HG02798 (cell line): ENCODE measurements around the gene BTBD9.
"Not testable (repeated sequence)": the region's sequence is repeated elsewhere in the genome, so short reads cannot be mapped to it uniquely, and the experiment has no call there.

Experiments
- ATAC-seq: cut with Tn5 transposase; IDR thresholded peaks from one replicate; pipeline ENCODE4 v1.9.1; 2021; ENCODE audit warnings: mild to moderate bottlenecking; ENCODE audit not compliant: unreplicated experiment, poor library complexity

Gene BTBD9

DNA sequence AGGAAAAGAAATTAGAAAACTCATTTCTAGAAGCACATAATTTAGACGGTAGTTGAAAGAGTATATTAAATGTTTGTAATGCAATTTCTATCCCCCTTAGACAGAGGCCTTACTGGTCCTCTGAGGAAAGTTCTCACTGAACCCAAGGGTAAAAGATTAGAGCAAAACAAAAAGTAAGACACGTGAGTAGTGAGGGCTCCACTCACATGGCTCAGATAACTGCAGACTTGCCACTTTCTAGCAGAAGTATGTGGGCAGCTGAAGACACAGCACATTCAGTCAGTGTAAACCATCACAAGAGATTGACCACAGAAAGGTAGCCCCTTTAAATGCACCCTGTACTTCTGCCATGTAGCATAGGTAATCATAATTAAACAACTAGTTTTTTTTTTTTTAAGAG lies 193.8 kb downstream of the BTBD9 start:
- no peak for ATAC-seq

DNA sequence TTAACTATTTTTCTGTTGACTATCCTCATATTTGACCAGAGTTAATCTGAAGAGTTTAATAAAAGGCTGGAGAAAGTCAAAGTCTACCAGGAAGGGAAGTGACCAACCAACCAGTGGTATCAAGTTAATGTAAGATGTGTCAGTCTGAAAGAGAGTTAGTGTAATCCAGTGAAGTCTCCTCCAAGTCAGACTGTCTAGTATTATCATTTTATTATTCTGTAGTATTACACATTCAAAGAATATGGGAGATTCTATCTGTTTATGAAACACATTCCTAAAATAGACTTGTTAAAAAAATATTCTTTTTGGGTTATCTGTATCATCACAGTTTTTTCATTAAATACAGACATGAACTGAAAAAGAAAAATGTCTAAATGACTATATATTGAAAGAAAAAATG lies 194.4 kb downstream of the BTBD9 start:
- no peak for ATAC-seq

DNA sequence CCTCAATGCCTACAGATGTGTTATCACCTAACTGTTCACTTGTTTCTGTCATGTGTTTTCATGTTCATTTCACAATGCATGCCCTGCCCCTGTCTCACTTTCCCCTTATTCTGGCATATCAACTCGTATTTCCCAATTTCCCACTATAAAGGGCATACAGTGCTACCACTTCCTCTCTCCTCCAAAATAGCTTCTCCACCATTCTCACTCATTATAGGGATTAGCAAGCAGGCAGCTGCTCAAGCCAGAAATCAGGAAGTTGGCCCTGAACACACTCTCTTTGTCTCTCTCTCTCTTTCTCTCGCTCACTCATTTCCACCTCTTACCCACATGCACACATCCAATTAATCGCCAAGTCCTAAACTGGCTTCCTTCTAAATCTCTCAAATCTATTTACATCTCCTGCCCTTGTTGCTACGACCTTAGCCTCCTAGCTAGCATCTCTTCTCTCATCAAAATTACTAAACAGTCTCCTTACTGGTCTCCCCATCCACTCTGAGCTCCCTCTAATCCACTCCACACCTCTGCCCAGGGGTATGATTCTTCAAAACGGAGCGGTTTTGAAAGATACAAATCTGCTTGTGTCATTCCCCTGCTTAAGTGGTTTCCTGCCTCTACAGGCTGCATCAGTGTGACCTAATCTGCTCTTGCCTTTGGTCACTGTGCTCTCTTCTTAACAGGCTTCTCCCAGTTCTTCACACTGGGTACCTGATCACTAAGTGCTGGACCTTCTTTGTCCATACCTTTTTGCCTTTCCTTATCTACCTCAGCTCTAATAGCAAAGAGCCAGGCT lies 196.2 kb downstream of the BTBD9 start:
- no peak for ATAC-seq

DNA sequence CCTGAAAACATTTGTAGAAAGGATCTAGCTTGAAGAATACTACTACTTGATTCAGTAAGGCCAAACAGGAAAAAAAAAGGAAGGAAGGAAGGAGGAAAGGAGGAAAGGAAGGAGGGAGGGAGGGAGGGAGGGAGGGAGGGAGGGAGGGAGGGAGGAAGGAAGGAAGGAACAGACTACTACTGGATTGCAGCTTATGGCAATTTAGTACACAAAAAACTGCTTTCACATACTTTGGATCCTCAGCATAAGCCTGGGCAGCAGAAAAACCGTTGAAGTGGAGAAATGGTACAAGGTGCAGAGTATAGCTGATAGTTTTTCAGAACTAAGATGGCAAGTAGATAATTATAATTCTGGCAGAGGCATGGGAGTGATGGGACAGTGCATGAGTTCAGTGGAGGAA lies 201.6 kb downstream of the BTBD9 start:
- ATAC-seq, result no peak

DNA sequence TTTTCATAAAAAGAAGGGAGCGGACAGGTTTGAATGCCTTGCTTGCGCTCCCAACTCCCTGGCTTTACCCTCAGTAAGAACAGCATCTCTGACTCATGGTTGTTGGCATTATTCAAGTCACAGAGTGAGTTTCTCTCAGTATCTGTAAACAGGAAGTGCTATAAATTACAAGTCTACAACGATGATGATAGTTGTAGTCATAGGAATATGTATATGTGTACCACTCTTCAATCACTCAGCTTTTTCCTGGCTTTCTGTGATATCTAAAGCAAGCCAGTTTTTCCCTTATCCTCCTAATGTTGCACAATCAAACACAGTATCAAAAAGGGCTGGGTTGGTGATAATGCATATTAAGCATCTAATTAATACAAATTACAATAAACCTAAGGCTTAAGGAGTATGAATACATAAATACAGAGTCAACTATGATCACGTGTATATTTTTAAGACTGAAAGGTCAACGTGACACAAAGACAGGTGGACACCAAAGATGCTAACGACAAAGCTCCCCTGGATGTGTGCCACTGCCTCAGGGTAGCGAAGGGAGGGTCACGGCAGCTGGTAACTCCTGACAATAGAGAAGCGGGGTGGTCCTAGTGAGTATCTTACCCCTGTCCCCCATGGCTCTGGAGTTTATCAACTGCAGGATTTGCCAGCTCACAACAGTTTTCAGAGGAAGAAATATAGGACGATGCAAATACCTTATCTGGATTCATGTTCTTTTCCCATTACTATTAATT lies 202.8 kb downstream of the BTBD9 start:
- ATAC-seq, result no peak

DNA sequence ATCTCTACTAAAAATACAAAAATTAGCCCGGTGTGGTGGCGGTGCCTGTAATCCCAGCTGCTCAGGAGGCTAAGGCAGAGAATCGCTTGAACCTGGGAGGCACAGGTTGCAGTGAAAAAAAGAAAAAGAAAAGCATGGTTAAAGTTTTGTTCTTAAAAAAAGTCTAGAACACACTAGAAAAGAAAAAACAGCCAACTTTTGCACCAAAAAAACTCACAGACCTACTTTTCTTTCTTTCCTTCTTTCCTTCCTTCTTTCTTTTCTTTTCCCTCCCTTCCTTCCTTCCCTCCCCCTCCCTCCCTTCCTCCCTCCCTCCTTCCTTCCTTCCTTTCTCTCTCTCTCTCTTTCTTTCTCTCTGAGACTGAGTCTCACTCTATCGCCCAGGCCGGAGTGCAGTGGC lies 204.4 kb downstream of the BTBD9 start:
- no peak for ATAC-seq

DNA sequence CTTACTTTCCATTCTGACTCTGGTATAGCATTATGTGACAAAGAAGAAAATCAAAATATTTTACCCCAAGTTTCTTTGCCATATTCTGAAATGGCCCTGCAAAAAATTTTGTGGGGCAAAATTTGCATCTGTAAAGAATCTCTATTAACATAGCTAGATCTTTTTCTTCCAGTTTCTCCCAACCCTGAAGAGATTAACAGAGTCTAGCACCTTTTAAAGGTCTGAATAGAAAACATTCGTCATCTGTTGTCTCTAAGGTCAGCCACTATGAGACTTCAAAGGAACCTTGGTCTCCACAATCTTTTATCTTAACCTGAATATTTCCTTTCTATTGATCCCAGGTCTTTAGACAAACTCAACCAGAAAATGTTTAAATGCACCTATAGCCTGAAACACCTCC lies 205.7 kb downstream of the BTBD9 start:
- no peak for ATAC-seq

DNA sequence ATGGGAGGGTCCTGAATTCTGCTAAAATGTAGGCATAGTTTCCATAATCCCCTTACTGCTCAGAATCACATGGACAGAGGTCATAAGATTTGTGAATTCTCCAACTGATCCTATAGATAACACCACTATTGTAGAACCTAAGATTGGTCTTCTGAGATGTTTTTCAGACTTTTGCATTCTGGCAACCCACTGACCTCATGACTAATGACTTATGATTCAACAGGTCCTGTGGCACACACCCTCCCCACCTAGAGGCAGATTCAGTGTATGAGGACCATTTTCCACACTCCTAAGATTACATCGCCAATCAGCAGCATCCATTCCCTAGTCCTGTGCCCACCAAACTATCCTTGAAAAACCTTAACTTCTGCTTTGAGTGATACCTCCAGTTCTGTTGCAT lies 207.2 kb downstream of the BTBD9 start:
- no peak for ATAC-seq

DNA sequence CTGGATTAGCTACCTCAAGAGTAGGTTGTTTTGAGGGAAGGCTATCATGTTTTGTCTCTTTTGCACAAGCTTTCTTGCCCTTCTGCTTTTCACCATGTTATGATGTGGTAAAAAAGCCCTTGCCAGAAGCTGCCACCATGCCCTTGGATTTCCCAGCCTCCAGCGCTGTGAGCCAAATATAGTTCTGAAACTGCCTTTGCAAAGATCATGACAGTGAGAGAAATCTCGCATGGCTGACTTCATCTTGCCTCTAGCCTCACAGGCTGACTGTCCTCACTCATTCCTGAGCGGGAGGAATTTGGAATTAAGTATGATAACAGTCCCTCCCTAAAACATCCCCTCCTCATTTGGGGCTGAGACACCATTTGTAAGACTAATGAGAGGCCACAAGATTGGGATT lies 207.7 kb downstream of the BTBD9 start:
- ATAC-seq, result no peak

DNA sequence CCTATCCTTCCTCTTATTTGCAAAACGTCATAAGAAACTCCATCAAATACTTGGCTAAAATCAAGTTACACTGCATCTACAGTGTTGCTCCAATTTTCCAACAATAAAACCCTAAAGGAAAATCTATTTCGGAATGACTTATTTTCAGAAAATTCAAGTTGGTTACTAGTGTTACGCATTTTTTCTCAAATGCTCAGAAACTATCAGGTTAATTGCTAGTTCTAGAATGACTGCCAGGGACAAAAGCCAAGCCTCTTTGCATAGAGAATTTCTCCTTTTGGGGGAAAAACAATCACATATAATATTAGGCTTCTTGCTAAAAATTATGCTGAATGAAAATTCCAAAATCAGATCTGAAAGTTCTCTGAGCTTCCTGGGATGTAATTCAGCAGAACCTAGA lies 210.2 kb downstream of the BTBD9 start:
- no peak for ATAC-seq

DNA sequence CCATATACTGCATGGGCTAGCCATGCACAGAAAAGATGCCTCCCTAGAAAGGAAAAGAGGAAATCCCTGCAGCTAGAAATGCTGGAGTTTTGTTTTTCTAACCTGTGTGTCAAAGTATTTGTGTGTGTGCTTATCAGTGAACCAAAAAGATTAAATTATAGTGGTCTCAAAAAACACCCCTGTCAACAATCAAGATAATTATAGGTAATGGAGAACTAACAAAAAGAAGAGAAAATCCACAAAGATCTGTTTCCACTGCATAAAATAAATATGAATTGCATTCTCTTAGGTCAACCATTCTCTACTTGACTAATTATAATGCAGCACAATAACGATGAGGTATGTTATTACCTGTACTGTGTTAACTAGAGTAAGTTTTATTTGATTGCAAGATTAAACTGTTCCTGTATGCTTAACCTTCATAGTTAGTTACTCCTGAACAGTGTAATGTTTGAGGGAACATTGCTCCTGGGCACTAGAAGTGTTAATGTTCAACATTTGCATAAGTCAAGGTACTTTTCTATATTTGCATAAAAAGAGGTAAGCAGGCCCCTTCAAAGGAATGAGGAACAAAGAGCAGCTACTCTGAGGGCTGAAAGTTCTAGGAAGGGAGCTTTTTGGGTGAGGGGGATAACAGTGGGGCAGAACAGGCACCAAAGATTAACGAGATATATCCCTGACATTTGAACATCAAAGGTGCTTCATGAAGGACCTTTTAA lies 212.1 kb downstream of the BTBD9 start:
- ATAC-seq, result peak; percentile 70

DNA sequence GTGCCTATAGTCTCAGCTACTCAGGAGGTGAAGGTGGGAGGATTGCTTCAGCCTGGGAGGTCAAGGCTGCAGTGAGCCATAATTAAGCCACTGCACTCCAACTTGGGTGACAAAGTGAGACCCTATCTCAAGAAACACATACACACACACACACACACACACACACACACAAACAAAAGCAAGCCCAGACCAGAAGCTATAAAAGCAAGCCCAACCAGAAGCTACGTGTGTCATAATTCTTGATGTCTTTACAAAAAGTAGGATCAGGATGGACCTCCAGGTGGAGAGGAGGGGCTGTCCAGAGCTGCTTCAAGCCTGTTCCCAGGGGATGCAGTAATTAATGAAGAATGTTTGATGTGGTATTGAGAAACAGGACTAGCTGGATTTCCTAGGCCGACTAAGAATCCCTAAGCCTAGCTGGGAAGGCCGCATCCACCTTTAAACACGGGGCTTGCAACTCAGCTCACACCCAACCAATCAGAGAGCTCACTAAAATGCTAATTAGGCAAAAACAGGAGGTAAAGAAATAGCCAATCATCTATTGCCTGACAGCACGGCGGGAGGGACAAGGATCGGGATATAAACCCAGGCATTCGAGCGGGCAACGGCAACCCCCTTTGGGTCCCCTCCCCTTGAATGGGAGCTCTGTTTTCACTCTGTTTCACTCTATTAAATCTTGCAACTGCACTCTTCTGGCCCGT lies 213.8 kb downstream of the BTBD9 start:
- not testable (repeated sequence) for ATAC-seq

DNA sequence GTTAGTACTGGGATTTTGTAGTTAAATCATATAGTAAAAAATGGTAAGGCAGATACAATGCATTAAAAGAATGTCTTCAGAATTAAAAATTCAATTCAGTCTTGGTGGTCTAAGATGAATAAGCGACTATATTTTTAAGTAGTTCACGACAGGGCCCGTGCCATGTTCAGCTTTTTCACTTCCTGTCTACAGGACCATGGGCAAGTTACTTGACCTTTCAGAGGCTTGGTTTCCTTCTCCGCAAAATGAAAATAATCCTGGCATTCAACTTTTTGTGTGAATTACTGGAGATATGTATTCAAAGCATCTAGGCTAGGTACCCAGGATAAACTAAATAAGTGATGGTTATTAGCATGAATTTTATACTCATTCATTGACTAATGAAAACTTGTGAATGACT lies 216.0 kb downstream of the BTBD9 start:
- no peak for ATAC-seq

DNA sequence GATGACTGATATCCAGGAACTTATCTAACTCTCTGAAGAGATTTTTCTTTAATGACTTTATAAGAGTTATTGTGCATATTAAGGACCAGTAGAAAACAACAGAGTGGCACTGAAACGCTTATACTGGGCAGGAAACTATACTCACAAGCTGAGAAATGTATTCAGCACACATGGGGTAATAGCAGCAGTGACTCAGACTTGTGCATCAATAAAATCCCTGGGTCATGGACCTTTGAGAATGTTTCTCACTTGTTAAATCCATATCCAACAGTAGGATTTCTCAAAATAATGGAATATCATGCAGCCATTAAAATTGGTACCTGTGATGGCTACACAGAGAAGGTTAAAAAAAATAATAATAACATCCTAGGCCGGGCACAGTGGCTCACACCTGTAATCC lies 219.5 kb downstream of the BTBD9 start:
- no peak for ATAC-seq

DNA sequence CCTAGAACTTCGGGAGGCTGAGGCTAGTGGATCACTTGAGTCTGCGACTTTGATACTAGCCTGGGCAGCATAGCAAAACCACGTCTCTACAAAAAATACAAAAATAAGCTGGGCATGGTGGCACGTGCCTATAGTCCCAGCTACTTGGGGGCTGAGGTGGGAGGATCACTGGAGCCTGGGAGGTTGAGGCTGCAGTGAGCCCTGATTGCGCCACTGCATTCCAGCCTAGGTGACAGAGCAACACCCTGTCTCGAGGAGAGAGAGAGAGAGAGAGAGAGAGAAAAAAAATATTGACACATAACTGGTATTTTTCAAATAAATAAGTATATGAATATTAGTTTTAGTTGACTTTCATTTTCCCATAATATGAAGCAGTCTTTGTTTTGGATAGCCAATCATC lies 222.2 kb downstream of the BTBD9 start:
- no peak for ATAC-seq

DNA sequence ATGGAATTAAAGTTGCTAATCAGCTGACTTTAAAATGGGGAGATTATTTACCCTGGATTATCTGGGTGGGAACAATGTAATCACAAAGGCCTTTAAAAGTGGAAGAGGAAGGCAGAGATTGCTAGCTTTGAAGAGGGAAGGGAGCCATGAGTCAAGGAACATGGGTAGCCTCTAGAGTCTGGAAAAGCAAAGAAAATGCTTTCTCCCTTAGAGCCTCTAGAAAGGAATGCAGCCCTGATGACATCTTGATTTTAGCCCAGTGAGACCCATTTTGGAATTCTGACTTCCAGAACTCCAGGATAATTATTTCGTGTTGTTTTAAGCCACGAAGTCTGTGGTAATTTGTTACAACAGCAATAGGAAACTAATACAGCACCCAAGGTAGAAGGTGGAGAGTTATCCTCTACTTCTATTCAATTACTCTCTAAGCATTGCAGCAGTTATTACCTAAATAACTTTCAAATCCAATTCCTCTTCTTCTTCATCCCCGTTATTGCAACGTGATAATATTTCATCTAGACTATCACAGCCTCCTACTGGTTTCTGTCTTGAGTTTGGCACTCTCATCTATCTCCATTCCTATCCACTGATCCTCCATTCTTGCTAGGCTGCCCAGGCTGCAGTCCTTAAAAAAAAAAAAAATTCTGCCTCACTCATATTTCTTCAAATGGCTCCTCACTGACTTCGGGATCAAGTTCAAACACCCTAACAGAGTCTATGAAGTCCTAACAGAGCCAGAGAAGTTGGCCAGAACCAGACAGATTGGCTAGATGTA lies 224.3 kb downstream of the BTBD9 start:
- no peak for ATAC-seq

DNA sequence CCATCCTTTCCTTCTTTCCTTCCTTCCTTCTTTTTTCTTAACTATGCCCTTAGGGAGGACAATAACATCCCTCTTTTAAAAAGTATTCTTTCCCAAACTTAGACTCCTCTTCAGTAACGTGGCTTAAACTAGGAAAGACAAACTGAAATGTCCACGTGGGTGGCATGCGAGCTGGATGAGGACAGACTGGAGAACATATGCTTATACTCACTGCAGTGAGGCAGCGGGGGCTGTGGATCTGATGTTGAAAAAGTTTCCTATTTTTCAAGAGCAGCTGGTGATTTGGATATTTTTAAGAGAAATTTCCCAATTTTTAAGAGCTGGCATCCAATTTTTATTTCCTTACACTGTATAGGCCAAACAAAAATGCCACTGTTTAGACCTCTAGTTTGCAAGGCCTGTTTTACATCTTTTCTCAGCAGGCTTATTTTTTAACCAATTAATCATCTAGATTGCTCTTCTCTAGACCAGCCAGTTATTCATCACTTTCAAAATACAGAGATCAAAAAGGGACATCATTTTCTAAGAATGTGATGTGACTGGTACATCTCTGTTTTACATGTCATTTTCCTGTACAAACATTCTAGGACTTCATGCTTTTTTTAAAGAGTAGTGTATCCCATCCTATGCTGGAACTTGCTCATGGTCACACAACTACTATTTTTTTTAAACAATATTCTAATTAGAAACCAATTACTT lies 226.5 kb downstream of the BTBD9 start:
- ATAC-seq, result no peak

DNA sequence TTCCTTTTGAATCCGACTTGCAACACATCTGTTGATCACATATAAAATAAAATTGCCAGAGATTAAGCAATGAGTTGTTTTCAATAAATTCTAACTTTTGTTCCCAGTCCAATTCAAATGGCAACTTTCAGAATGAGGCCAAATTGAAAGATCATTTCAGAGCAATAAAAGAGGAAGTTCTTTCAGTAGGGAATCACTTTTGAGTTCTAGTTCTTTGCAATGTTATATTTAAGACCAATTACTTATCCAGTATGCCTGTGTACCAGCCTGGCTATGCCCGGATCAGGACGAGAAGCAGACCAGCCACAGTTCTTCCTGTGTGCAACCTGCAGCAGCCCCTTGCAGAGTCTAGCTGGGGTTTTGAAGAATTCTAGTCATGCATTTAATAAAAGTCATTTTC lies 232.5 kb downstream of the BTBD9 start:
- no peak for ATAC-seq

DNA sequence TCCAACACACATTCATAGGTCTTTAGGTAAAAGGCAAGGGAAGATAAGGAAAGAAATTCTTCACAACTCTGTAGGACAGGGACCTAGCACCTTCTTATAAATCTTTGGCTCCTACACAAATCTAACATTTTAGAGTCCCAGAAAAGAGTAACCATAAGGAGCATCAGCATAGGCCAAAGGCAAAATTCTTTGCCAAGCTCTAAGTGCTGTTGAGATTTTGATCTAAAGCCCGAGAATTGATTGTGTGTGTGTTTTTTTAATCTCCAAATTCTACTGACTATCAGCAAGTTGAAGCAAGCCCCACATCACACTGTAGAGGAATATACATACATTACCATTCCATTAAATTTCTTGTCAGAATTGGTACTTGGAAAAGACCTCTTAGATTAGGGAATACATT lies 233.6 kb downstream of the BTBD9 start:
- ATAC-seq, result no peak
